ENCODE data around the gene ARSK. TPM values are rescaled to one million over a fixed set of nuclear protein-coding genes. Genes with fewer than 3 reads are reported as not detected.

Gene ARSK
- total and polyA plus RNA-seq, 2 of the 13 experiments (the other 11 are each of a cell fraction or from before 2014, with no cell fraction given): 7.9 TPM

- TF ChIP-seq THAP8 (CRISPR knock-in tag; IDR thresholded peaks at IDR 0.05; ENCODE audit: borderline replicate concordance) (no peak), ERF (CRISPR knock-in tag; IDR thresholded peaks at IDR 0.05) (0 out of 2 replicates have a peak, but pooled peaks have one; percentile 25), SAFB2 (CRISPR knock-in tag; IDR thresholded peaks at IDR 0.05; ENCODE audit: borderline replicate concordance, low read depth) (peak; percentile 81; the same call in 1 of the 2 replicates), ZMAT3 (CRISPR knock-in tag; conservative IDR thresholded peaks at IDR 0.05) (peak; percentile 49; the same call in 1 of the 2 replicates), ZNF543 (CRISPR knock-in tag; IDR thresholded peaks at IDR 0.05) (no peak; the same call in 1 of the 2 replicates), TCF7L2 (IDR thresholded peaks at IDR 0.05; ENCODE audit: low read depth, low read length) (no peak), ZNF605 (CRISPR knock-in tag; IDR thresholded peaks at IDR 0.05) (no peak), FOXM1 (CRISPR knock-in tag; IDR thresholded peaks at IDR 0.05) (no peak), GATAD1 (CRISPR knock-in tag; IDR thresholded peaks at IDR 0.05) (no peak), IKZF4 (CRISPR knock-in tag; IDR thresholded peaks at IDR 0.05; ENCODE audit: borderline replicate concordance, low read depth, not compliant biosample characterization) (peak; percentile 35), ZNF280B (CRISPR knock-in tag; IDR thresholded peaks at IDR 0.05; ENCODE audit: borderline replicate concordance) (peak; percentile 62; the same call in 1 of the 2 replicates), PLSCR1 (CRISPR knock-in tag; IDR thresholded peaks at IDR 0.05; ENCODE audit: borderline replicate concordance) (no peak), ZBTB2 (CRISPR knock-in tag; IDR thresholded peaks at IDR 0.05; ENCODE audit: low read depth) (peak; percentile 79; the same call in 1 of the 2 replicates), GABPB1 (CRISPR knock-in tag; IDR thresholded peaks at IDR 0.05) (peak; percentile 40; the same call in 1 of the 2 replicates), CHD4 (IDR thresholded peaks at IDR 0.05; ENCODE audit: borderline replicate concordance, low read length) (no peak), ZNF160 (CRISPR knock-in tag; IDR thresholded peaks at IDR 0.05) (0 out of 2 replicates have a peak, but pooled peaks have one; percentile 43), HNF1B (CRISPR knock-in tag; IDR thresholded peaks at IDR 0.05) (no peak), ZNF12 (CRISPR knock-in tag; IDR thresholded peaks at IDR 0.05) (0 out of 2 replicates have a peak, but pooled peaks have one; percentile 11), SIN3A (IDR thresholded peaks at IDR 0.05; ENCODE audit: borderline replicate concordance, low read depth, low read length) (no peak), FOXK2 (IDR thresholded peaks at IDR 0.05) (no peak), ZNF292 (CRISPR knock-in tag; IDR thresholded peaks at IDR 0.05; ENCODE audit: borderline replicate concordance, low read depth) (no peak), ZNF619 (CRISPR knock-in tag; IDR thresholded peaks at IDR 0.05) (no peak), KDM4B (CRISPR knock-in tag; IDR thresholded peaks at IDR 0.05) (no peak)
Measured at GRCh38 chr5:95620870-95621838, 66.3 kb downstream of the ARSK start (continued).

Data from HepG2 (cell line).